SK-N-SH treated with all-trans-retinoic acid at 6 μM for 48 hours (cell line): Measurements from ENCODE around the gene IFIT2.

ENCODE experiments used
- ARNTL ChIP-seq: fragments of 450-650 bp; formaldehyde crosslinking; IDR thresholded peaks from 2 replicates; pipeline ENCODE4 v1.5.0; 2020; ENCODE audit warnings: low read depth, mild to moderate bottlenecking, moderate library complexity, borderline replicate concordance
- CREB5 ChIP-seq: fragments of 250-450 bp; sonication (Bioruptor Pico); IDR thresholded peaks from 2 replicates; pipeline ENCODE4 v1.5.1; 2020; ENCODE audit warnings: low read depth, mild to moderate bottlenecking, moderate library complexity
- CSDC2 ChIP-seq: fragments of 250-450 bp; sonication (Bioruptor Pico); IDR thresholded peaks from 2 replicates; pipeline ENCODE4 v1.5.0; 2020; ENCODE audit warnings: mild to moderate bottlenecking, moderate library complexity
- ISL1 ChIP-seq: fragments of 250-450 bp; sonication (Bioruptor Pico); IDR thresholded peaks from 2 replicates; pipeline ENCODE4 v2.1.2; 2022; ENCODE audit warnings: mild to moderate bottlenecking, moderate library complexity
- OSR1 ChIP-seq: fragments of 250-450 bp; sonication (Bioruptor Pico); IDR thresholded peaks from 2 replicates; pipeline ENCODE4 v1.8.0; 2022; ENCODE audit warnings: moderate library complexity, mild to moderate bottlenecking, inconsistent platforms
- PATZ1 ChIP-seq: fragments of 250-450 bp; sonication (Bioruptor Pico); IDR thresholded peaks from 2 replicates; pipeline ENCODE4 v1.8.0; 2020; ENCODE audit warnings: mild to moderate bottlenecking, moderate library complexity, borderline replicate concordance
- RARB ChIP-seq: fragments of 250-450 bp; sonication (Bioruptor Pico); IDR thresholded peaks from 2 replicates; pipeline ENCODE4 v1.8.0; 2021; ENCODE audit warnings: mild to moderate bottlenecking, moderate library complexity
- SNAI2 ChIP-seq: fragments of 250-450 bp; sonication (Bioruptor Pico); IDR thresholded peaks from 2 replicates; pipeline ENCODE4 v1.5.0; 2020; ENCODE audit warnings: mild to moderate bottlenecking, moderate library complexity
- TOX ChIP-seq: fragments of 250-450 bp; sonication (Bioruptor Pico); IDR thresholded peaks from 2 replicates; pipeline ENCODE4 v1.8.0; 2021; ENCODE audit warnings: mild to moderate bottlenecking, moderate library complexity, borderline replicate concordance
- TSHZ2 ChIP-seq: fragments of 250-450 bp; sonication (Bioruptor Pico); IDR thresholded peaks from 2 replicates; pipeline ENCODE4 v1.5.0; 2020; ENCODE audit warnings: mild to moderate bottlenecking, moderate library complexity
- ZFP3 ChIP-seq: fragments of 250-450 bp; sonication (Bioruptor Pico); IDR thresholded peaks from 2 replicates; pipeline ENCODE4 v1.5.0; 2020; ENCODE audit warnings: mild to moderate bottlenecking, moderate library complexity
- ZFP30 ChIP-seq: fragments of 450-650 bp; formaldehyde crosslinking; IDR thresholded peaks from 2 replicates; pipeline ENCODE4 v1.5.0; 2022; ENCODE audit warnings: mild to moderate bottlenecking, moderate library complexity
- ZNF70 ChIP-seq: fragments of 450-650 bp; formaldehyde crosslinking; IDR thresholded peaks from 2 replicates; pipeline ENCODE4 v1.5.0; 2020; ENCODE audit warnings: mild to moderate bottlenecking, moderate library complexity

GRCh38 chr10:89338713-89339112 lies 36.9 kb downstream of the IFIT2 start:
- TF ChIP-seq ZFP30 (CRISPR knock-in tag) = no peak
- TF ChIP-seq CSDC2 (CRISPR knock-in tag) = no peak
- no peak for TF ChIP-seq ZFP3 (CRISPR knock-in tag)
- no peak for TF ChIP-seq TSHZ2 (CRISPR knock-in tag)
- no peak for TF ChIP-seq ARNTL (CRISPR knock-in tag)
- no peak for TF ChIP-seq OSR1 (CRISPR knock-in tag)
- TF ChIP-seq ZNF70 (CRISPR knock-in tag) = no peak
- TF ChIP-seq RARB (CRISPR knock-in tag) = no peak
- TF ChIP-seq TOX (CRISPR knock-in tag) = no peak
- no peak for TF ChIP-seq CREB5 (CRISPR knock-in tag)
- TF ChIP-seq SNAI2 (CRISPR knock-in tag) = no peak
- no peak for TF ChIP-seq PATZ1 (CRISPR knock-in tag)
- no peak for TF ChIP-seq ISL1 (CRISPR knock-in tag)
